AG04449 (cell line): ENCODE measurements around the gene PAX3.

Experiments
- CTCF ChIA-PET: fragments of 350-600 bp; formaldehyde crosslinking; extraction: SDS; loops from one replicate; lab custom pipeline; 2021; ENCODE audit warnings: antibody characterized with exemption; lab: Yijun Ruan, JAX
- POLR2A ChIA-PET: fragments of 400-600, 350-600 bp; formaldehyde crosslinking; extraction: SDS; loops from one replicate; lab custom pipeline; 2020; ENCODE audit warnings: antibody characterized with exemption, inconsistent platforms; lab: Yijun Ruan, JAX
- DNase-seq: peaks from one replicate; pipeline ENCODE4 v3.0.0-alpha.2; 2010; ENCODE audit warnings: low read depth, low spot score
- H3K4me3 ChIP-seq: 2 replicates; pipeline ENCODE4 v1.5.1; 2011; ENCODE audit warnings: low read depth, mild to moderate bottlenecking, control low read depth, low read length
- CTCF ChIP-seq: IDR thresholded peaks from one replicate; pipeline ENCODE4 v1.5.1; 2011; ENCODE audit warnings: mild to moderate bottlenecking, moderate library complexity, low read length, control low read depth, inconsistent platforms; ENCODE audit not compliant: insufficient read depth; ENCODE audit errors: missing control alignments

PAX3 gene

GRCh38 chr2:222303828-222304736, 5.3 kb upstream of the PAX3 start:
- no peak for DNase-seq
- no peak overlapping the region for H3K4me3 ChIP-seq
- no peak for TF ChIP-seq CTCF
- POLR2A ChIA-PET = no interaction called here
- CTCF ChIA-PET = interaction anchor here (1.2 kb wide), 1 partner anchor 14 kb away, joined by 4 read pairs; no protein-coding TSS in a partner anchor

- ChIA-PET CTCF (interaction anchor here (1.2 kb wide), 1 partner anchor 15 kb away, joined by 4 read pairs; no protein-coding TSS in a partner anchor), POLR2A (no interaction called here)
- no peak for TF ChIP-seq CTCF
Measured at GRCh38 chr2:222303045-222303827, 4.4 kb upstream of the PAX3 start.

GRCh38 chr2:222302178-222303018, 3.6 kb upstream of the PAX3 start:
- ChIA-PET POLR2A (no interaction called here), CTCF (interaction anchor here (1.2 kb wide), 1 partner anchor 16 kb away, joined by 4 read pairs; no protein-coding TSS in a partner anchor)
- DNase-seq = no peak
- no peak for TF ChIP-seq CTCF
- H3K4me3 ChIP-seq = no peak overlapping the region

More at GRCh38 chr2:222303045-222303827, 4.4 kb upstream of the PAX3 start:
- no peak overlapping the region for H3K4me3 ChIP-seq
- DNase-seq = no peak

GRCh38 chr2:222301796-222302118, 3.0 kb upstream of the PAX3 start:
- H3K4me3 ChIP-seq = no peak overlapping the region
- no peak for TF ChIP-seq CTCF
- ChIA-PET CTCF (no interaction called here), POLR2A (no interaction called here)
- DNase-seq = no peak

- no peak for DNase-seq
- ChIA-PET CTCF (interaction anchor here (1.3 kb wide), 1 partner anchor 313 kb away, joined by 3 read pairs; no protein-coding TSS in a partner anchor), POLR2A (no interaction called here)
Measured at GRCh38 chr2:222301053-222301795, 2.4 kb upstream of the PAX3 start.

More at GRCh38 chr2:222301053-222301795, 2.4 kb upstream of the PAX3 start:
- no peak overlapping the region for H3K4me3 ChIP-seq
- no peak for TF ChIP-seq CTCF
